AG09309 (cell line): ENCODE data around the gene PTN.

ENCODE experiments used
- DNase-seq: peaks from one replicate; pipeline ENCODE4 v3.0.0-alpha.2; 2010; ENCODE audit warnings: low read depth
- H3K4me3 ChIP-seq: 2 replicates; pipeline ENCODE4 v1.5.1; 2011; ENCODE audit warnings: mild to moderate bottlenecking, low read depth, low read length, moderate library complexity; ENCODE audit not compliant: control insufficient read depth
- TF ChIP-seq, protein P1 (sequence below): IDR thresholded peaks from 2 replicates; pipeline ENCODE4 v1.5.1; 2011; ENCODE audit warnings: mild to moderate bottlenecking, low read depth, low read length, inconsistent platforms; ENCODE audit not compliant: insufficient read depth, control insufficient read depth; ENCODE audit errors: missing control alignments

The PTN gene

DNA sequence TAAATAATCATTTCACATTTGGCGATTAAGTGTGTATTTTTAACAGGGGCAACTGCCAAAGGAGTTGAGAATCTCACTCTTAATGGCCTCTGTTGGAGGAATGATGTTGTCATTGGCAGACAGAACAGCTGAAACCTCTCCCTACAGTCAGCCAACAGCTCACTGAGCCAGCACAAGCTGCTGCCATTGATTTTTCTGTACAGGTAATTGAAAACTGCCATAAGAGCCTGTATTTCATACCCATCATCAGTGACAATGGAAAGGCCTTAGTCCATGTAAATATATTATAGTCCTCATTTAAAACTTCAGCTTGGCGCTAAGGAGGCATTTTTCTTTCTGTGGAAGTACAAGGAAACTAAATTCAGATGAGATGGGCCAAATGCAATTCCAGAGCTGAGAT lies 28.1 kb upstream of the PTN start:
- DNase-seq: no peak
- TF ChIP-seq, protein P1, sequence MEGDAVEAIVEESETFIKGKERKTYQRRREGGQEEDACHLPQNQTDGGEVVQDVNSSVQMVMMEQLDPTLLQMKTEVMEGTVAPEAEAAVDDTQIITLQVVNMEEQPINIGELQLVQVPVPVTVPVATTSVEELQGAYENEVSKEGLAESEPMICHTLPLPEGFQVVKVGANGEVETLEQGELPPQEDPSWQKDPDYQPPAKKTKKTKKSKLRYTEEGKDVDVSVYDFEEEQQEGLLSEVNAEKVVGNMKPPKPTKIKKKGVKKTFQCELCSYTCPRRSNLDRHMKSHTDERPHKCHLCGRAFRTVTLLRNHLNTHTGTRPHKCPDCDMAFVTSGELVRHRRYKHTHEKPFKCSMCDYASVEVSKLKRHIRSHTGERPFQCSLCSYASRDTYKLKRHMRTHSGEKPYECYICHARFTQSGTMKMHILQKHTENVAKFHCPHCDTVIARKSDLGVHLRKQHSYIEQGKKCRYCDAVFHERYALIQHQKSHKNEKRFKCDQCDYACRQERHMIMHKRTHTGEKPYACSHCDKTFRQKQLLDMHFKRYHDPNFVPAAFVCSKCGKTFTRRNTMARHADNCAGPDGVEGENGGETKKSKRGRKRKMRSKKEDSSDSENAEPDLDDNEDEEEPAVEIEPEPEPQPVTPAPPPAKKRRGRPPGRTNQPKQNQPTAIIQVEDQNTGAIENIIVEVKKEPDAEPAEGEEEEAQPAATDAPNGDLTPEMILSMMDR: no peak
- no peak overlapping the region for H3K4me3 ChIP-seq

DNA sequence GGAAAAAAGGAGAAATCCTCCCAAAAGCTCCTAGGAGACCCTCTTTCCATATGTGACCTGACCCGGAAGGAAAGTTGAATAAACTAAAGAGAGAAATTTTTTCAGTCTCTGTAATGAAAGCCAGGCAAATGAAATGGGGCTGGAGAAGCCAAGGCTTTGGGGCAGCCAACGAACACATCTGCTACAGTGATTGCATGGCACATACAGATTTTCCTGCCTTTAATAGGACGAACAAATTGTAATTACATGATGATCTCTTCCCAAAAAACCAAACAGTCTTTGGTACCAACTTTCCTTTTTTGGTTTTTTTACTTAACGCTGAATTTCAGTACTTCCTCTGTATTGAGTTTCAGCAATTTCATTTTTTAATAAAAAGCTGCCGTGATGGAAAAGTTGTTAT lies 23.5 kb upstream of the PTN start:
- no peak for DNase-seq
- H3K4me3 ChIP-seq: no peak overlapping the region
- TF ChIP-seq, protein P1: no peak

- TF ChIP-seq, protein P1: no peak
- no peak overlapping the region for H3K4me3 ChIP-seq
- no peak for DNase-seq
Observed at GRCh38 chr7:137363683-137364082, 20.1 kb upstream of the PTN start.

DNA sequence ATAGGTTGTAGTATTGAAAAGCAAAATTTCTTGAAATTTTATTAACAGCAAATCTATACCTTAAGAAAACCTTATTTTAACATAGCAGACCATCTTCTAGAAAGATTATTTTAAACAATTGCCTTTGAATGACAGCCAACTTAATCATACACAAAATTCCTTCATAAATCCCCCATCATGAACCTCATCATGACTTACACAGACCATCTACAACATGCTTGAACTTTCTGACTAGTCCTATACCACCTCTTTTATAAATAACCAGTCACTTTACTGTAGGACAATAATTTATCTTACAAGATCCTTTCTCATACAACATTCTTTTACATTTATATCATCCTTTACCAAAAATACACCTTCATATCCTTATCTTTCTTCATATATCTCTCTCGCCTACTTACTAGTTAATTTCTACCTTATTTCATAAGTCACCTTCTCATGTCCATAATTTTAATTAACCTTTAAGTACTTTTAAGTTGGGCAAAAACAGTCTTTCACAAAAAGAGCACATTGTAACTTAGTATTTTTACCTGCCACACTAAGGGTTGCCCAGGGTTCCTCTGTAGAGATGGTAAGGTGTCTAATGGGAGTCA lies 16.6 kb upstream of the PTN start:
- TF ChIP-seq, protein P1: no peak
- no peak overlapping the region for H3K4me3 ChIP-seq
- DNase-seq: no peak

GRCh38 chr7:137354961-137355360 lies 11.4 kb upstream of the PTN start:
- no peak for DNase-seq
- TF ChIP-seq, protein P1: no peak
- no peak overlapping the region for H3K4me3 ChIP-seq

DNA sequence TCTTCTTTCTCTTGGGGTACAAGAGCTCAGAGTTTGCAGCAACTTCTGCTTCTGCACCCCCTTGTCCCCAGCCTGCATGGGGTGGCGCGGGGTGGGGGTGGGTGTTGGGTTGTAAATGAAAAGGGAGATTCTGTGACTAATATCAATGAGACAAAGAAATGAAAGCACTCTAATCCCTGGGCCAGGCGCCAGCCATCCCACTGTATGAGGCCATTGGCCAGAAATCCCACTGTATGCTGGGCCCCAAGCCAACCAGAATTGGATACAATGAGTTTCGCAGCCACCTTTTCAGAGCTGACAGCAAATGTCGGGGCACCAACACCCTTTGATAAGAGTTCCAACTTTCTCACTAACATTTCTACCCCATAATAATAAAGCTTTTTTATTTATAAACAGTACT lies 10.9 kb upstream of the PTN start:
- DNase-seq: no peak
- H3K4me3 ChIP-seq: no peak overlapping the region
- TF ChIP-seq, protein P1: no peak

DNA sequence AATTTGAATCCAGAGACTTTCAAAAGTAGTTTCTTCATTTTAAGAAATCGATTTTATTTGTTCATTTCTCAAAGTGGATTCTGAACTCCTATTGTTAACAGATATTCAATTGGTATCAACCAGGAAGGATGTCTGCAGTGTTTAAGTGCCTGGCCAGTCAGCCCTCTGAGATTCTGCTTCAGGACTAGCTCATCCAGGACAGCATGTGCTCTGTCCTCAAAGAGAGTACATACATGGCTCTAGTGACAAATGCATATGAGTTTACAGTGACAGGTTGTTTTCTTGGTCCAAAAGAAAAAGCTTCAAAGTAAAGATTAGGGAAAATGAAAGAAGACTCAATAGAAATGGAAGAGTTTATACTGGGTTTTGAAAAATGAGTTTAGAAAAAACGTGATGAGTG lies 8.4 kb upstream of the PTN start:
- TF ChIP-seq, protein P1: no peak
- no peak for DNase-seq

More for the DNA sequence above, 8.4 kb upstream of the PTN start:
- no peak overlapping the region for H3K4me3 ChIP-seq
